Measurements from ENCODE around the gene OR52B4.

DNA sequence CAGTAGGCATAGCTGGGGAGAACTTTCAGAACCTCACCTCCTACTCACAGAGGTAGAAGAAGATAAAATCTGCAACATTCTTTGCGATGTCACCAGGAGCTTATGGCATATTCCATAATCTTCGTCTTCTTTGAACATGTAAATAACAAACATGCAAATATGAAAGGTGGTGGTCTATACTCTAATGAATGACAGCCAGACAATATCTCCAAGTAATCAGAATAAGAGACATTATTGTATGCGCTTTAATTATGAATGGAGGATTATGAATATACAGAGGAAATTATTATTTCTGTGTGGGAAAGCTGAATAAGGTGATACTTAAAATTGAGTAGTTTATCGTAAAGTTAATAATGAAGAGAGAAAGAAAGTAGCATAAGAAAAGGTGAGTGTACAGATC is at the start of gene OR52B4:
- TF ChIP-seq, protein P1, sequence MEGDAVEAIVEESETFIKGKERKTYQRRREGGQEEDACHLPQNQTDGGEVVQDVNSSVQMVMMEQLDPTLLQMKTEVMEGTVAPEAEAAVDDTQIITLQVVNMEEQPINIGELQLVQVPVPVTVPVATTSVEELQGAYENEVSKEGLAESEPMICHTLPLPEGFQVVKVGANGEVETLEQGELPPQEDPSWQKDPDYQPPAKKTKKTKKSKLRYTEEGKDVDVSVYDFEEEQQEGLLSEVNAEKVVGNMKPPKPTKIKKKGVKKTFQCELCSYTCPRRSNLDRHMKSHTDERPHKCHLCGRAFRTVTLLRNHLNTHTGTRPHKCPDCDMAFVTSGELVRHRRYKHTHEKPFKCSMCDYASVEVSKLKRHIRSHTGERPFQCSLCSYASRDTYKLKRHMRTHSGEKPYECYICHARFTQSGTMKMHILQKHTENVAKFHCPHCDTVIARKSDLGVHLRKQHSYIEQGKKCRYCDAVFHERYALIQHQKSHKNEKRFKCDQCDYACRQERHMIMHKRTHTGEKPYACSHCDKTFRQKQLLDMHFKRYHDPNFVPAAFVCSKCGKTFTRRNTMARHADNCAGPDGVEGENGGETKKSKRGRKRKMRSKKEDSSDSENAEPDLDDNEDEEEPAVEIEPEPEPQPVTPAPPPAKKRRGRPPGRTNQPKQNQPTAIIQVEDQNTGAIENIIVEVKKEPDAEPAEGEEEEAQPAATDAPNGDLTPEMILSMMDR (IDR thresholded peaks at IDR 0.05), result no peak
- no peak for TF ChIP-seq POLR2A (IDR thresholded peaks at IDR 0.05)
